HG03139 (cell line): Measurements from ENCODE around the gene GPRASP3.
A peak's percentile ranks its signal among the peaks of the same experiment; 100 is the strongest.
"Not testable (repeated sequence)": the region's sequence is repeated elsewhere in the genome, so short reads cannot be mapped to it uniquely, and the experiment has no call there.

ENCODE experiments used
- ATAC-seq: cut with Tn5 transposase; IDR thresholded peaks from one replicate; pipeline ENCODE4 v1.9.1; 2021; ENCODE audit not compliant: unreplicated experiment

GPRASP3 gene, protein sequence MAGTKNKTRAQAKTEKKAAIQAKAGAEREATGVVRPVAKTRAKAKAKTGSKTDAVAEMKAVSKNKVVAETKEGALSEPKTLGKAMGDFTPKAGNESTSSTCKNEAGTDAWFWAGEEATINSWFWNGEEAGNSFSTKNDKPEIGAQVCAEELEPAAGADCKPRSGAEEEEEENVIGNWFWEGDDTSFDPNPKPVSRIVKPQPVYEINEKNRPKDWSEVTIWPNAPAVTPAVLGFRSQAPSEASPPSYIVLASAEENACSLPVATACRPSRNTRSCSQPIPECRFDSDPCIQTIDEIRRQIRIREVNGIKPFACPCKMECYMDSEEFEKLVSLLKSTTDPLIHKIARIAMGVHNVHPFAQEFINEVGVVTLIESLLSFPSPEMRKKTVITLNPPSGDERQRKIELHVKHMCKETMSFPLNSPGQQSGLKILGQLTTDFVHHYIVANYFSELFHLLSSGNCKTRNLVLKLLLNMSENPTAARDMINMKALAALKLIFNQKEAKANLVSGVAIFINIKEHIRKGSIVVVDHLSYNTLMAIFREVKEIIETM

DNA sequence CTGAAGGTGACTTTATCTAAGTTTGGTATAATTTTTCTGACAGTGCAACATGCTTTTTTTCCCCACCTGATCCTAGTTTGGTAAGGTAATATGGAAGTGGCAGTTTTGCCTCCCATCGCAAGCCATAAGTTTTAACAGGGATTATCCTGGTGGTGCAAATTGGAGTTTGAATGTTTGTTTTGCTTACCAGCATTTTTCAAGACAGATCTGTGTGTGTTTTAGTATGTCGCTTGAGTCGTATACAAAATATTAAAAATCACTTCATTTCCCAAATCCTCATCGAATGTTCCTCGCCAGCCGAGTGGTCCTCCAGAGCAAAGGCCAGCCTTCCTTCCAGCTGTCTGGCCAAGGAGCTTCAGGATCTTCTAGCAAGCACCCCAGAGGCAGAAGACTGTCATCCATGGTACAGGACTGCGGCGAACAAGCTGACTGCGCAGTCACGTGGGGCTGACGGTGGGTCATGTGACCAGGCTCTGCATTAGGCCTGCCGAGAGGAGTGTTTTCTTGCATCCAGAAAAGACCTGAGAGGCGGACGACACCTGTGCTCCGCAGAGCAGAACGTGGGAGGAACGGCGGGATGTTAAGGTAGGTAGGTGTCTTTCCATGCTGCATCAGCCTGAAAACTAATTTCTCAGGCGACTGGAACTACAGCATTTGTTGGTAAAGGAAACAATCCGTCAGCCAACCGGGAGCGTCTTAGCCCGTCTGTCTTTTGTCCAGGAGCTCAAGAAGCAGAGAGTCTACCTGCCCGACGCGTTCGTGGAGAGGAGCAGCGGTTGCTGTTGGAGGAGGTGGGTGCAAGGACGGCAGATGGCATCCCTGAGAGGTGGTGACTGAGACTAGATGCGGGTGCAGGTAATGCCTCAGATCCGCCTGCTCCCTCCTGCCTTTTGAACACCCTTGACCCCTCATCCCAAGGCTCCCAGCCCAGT is at the start of gene GPRASP3:
TSS of gene GPRASP3 (plus strand) at position 507 of the 932 bp plus-strand sequence. CDS start 28,253 bp downstream, outside the sequence.
- ATAC-seq = peak; percentile 99

DNA sequence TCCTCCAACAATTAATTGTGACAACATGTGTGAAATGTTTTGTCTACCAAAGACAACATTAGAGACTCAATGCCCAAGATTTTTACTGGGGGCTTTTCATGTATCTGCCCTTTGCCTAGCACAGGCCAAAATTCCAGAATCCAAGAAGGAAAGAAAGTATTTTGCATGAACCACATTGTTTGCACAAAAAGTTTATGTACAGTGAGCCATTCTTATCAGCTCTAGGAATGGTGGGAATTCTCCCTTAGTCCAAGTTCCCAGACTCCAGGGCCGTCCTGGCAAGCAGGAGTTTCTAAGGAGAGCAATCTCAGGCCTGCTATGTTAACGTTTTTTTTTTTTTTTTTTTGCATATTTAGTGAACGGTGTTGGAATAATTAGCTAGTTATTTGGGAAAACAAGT is 47.7 kb upstream of the GPRASP3 start:
- no peak for ATAC-seq

DNA sequence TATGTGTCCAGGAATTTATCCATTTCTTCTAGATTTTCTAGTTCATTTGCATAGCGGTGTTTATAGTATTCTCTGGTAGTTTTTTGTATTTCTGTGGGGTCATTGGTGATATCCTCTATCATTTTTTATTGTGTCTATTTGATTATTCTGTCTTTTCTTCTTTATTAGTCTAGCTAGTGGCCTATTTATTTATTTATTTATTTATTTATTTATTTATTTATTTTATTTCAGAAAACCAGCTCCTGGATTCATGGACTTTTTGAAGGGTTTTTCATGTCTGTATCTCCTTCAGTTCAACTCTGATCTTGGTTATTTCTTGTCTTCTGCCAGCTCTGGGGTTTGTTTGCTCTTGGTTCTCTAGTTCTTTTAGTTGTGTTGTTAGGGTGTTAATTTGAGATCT is 43.1 kb upstream of the GPRASP3 start:
- not testable (repeated sequence) for ATAC-seq

DNA sequence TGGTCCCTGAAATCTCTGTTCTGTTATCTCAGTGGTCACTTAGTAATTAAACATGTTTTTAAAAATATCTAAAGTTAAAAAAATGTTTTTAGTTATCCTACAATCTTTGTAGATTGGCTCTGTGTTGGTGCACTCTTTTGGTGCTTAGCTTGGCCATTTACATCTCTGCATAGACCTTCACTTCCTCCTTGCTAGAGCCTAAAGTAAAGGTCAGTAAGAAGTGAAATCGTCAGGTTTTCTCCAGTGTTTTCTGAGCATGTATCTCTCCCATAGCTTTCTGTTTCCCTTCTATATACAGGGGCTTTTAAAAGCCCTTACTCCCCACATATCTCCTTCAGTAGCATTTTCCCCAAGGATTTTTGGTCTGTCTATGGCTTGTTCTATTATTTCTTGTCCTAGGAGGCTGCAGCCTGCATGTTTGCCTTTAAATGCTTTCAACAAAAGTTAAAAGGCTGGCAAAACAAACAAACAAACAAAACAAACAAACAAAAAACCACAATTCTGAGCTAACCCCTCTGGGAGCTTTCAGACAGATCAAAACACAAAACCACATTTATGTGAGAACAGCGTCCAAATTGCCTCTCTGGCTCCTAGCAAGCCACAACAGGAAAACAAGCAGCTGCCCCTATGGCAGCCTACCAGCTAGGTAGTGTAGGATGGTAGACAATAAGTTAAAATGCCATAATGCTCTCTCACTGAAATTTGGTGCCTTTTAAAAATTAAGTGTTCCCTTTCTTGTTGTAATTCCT is 35.6 kb upstream of the GPRASP3 start:
- ATAC-seq = no peak

DNA sequence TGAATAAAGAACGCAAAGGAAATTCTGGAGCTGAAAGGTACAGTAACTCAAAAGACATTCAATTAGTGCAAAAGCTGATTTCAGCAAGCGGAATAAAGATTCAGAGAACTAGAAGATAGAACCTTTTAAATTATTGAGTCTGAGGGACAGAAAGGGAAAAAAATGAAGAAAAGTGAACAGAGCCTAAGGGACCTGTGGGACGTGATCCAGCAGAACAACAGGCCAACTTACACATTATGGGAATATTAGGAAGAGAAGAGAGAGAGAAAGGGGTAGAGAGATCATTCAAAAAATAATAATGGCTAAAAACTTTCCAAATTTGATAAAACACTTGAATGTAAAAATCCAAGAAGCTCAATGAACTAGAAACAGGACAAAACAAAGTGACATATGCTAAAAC is 25.8 kb upstream of the GPRASP3 start:
- no peak for ATAC-seq

DNA sequence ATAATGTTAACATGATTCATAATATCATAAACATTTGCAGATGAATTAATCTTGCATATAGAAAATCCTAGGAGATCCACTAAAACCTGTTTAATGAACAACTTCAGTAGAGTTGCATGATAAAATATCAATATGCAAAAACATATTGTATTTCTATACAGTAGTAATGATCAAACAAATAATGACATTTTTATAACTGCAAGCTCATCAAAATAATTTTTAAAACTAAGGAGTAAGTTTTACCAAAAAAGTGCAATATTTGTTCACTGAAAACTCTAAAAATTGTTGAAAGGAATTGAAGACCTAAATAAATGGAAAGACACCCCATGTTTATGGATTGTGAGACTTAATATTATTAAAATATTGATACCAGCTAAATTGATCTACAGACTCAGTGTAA is 24.2 kb upstream of the GPRASP3 start:
- no peak for ATAC-seq

DNA sequence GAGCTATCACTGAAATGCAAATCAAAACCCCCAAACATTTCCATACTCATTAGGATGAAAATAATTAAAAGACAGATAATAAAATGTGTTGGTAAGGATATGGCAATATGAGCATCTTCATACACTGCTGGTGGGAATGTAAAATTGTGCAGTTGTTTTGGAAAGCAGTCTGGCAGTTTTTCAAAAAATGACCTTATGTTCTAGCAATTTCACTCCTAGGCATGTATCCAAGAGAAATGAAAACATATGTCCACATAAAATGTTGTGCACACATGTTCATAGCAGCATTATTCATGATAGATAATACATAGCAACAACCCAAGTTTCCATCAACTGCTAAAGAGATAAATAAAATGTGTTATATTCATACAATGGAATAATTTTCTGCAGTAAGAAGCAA is 23.0 kb upstream of the GPRASP3 start:
- no peak for ATAC-seq

DNA sequence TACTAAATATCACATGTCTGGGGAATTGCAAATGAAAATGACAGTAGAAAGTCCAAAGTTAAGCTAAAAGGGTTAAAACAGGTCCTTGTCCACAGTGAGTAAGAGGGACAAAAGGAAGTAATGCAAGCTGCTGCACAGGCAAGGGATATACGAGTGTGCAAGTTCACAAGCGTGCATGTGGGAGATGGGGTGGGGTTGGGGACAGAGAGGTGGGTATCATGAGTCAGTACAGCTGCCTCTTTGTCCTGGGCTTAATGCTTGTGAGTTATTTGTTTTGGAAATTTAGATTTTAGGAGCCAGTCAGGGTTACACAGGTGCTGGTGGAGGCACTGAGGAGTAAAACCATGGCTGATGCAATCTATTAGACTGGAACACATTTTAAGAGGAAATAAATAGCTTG is 11.6 kb upstream of the GPRASP3 start:
- ATAC-seq = no peak

DNA sequence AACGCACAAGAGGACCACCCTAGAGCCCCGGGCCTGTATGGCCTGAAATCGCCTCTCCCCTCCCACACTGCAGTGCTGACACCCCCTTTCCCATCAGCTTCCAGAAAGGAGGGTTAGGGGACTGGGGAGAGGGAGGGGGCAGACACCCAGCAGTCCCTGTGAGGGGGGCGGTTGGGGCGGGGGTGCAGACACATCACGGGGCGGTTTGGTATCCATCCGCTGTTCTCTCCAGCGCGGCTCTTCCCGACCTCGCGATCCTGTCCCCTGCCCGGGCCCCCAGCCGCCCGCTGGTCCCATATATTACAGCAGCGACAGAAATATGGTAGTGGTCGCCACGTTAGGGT is 8.7 kb upstream of the GPRASP3 start:
- no peak for ATAC-seq

DNA sequence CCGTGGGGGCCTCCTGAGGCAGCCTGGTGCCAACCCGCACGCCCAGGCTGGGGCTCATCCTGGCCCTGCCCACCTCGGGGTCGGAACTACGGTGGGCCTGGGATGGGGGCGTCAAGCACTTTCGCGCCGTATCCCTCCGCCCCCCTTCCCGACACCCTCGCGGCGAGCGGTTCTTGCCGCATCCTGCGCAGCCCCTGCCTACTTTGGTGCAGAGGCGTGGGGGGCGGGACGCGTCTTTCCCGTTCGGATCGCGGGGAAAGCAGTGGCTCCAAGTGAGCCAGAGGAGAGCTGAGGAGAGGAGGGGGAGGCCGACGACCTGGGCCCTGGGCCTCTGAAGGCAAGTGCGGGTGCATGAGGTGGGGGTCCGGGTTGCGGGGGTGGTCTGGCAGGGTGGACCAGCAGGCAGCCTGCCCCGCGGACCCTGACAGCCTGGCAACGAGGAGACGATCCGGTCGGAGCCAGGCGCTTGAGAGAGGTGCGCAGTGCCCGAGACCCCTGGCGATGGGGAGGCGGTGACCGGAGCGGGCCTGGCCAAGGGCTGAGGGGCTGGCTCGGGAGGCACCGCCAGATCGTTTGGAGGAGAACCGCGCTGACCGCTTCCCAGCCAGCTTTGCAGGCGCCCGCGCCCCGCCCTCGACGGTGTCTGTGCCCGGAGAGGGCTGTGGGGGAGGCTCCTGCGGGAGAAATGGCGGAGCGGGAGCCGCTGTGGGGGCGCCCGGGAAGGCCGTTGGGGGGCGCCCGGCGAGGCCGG is 8.2 kb upstream of the GPRASP3 start, which contains the start of gene GPRASP2:
TSS of gene GPRASP2 (plus strand) at position 233 of the 751 bp plus-strand sequence. CDS start 2,422 bp downstream, outside the sequence.
- no peak for ATAC-seq

DNA sequence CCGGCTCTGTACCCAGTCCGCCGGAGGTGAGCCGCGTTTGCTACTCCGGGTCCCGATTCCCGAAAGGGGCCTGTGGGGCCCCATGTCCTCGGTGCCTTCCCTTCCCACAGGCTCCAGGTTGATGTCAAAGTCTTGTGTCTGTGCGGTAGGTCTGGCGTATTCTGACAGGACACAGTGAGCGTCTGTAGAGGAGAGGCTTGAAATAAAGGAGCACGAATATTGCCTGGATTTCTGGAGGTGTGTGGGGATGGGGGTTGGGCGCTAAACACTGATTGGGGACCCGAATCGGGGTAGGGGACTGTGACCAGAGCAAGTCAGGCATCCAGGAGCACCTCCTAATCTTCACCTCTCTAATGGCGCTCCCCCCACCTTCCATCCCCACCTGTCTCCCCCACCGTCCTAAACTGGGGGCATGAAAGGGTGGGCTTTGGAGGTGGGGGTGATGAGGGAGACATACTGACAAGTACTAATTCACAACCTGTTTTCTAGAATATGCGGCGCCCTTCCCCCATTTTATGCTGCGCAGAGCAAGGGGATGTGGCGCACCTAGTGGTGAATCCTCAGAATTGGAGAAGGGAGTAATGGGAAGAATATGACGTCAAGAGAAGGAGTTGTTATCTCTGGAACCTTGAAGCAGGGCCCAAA is 7.4 kb upstream of the GPRASP3 start:
- ATAC-seq = no peak

DNA sequence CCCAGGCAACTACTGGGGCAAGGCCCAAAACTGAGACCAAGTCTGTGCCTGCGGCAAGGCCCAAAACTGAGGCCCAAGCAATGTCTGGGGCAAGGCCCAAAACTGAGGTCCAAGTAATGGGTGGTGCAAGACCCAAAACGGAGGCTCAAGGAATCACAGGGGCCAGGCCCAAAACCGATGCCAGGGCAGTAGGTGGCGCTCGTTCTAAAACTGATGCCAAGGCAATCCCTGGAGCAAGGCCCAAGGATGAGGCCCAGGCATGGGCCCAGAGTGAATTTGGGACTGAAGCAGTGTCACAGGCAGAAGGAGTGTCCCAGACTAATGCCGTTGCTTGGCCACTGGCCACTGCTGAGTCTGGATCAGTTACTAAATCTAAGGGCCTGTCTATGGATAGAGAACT is 5.5 kb upstream of the GPRASP3 start:
- ATAC-seq = no peak

DNA sequence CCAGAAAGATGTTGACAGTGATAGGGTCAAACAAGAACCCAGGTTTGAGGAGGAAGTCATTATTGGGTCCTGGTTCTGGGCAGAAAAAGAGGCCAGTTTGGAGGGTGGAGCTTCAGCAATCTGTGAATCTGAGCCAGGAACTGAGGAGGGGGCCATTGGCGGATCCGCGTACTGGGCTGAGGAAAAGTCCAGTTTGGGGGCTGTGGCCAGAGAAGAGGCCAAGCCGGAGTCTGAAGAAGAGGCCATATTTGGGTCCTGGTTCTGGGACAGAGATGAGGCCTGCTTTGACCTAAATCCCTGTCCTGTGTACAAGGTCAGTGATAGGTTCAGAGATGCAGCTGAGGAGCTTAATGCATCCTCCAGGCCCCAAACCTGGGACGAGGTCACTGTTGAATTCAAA is 4.6 kb upstream of the GPRASP3 start:
- ATAC-seq = no peak

DNA sequence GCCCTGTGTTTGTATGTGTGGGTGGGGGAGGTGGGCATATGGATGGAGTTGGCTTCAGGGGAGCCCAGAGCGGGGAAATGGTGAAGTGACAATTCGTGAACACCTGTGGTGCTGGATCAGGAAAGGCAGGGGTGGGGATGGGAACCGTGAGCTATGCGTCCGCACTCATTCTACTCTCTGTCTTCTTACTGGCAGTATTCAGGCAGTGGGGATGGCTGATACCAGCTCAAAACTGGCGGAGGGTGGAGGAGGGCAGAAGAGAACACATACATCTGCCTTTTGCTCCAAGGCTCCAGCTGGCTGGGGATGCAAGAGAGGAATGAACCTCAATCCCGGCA is 595 bp downstream of the GPRASP3 start:
- not testable (repeated sequence) for ATAC-seq

DNA sequence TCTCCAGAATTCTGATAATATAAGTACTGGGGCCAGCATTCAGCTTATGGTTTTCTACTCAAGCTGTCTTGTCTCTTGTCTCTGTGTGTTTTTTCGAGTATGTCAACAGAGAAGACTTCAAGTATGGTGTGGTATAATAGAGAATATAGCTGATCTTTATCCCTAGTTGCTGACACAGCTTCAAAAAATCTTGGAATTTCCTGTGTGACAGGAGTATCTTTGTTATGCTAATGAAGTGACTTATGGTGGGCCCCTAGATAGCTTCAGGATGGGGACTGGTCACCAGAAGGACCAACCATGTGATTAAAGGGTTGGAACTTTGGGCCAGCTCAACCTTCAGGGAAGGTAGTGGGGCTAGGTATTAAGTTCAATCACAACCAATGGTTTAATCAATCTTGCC is 2.9 kb downstream of the GPRASP3 start:
- no peak for ATAC-seq

DNA sequence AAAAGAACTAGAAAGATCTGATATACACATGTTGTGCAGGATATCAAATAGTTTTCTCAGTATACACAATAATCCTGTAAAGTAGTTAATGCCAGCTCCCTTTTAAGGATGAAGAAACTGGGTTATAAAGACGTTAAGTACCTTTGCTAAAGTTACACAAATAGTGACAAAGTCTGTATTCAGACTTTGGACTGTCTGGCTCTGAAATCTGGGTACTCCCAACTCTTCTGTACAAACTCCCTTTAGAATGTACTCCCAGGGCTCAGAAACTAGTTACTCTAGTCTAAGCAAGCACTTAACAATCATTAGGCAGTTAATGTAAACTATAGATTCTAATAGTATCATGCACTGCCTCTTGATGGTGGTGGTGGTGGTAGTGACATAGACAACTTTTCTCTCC is 7.2 kb downstream of the GPRASP3 start:
- no peak for ATAC-seq

DNA sequence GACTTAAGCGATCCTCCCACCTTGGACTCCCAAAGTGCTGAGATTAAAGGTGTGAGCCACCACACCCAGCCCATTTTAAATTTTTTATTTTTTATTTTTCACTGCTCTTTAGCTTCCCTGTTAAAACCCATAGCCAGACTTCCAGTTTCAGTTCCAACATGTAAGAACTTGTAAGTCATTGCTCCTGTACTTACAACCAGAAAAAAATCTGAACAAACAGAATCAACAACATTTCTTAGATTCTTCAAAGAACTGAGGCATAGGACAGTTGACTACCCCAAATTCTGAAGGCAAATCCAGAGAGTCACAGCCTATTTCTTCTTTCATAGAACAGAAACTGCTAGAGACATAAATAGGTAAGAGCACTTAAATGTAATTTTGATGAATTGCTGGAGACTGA is 8.1 kb downstream of the GPRASP3 start:
- ATAC-seq = no peak

DNA sequence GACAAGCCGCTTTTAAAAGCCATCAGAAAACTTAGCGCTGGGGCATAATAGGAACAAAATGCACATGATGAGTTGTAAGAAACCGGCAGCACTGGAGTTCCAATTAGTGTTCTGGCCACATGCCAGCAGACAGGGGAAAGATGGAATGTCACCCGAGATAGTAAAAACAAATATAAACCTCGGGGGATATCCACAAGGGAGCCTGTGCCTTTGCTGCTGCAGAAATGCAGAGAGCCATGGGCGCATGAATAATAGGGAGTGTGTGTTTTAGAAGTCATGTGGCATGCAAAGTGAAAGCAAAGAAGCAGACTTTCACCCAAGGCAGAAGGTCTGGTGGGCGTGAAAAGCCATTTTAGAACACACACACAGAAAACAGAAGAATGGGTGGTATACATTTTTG is 19.1 kb downstream of the GPRASP3 start:
- no peak for ATAC-seq

DNA sequence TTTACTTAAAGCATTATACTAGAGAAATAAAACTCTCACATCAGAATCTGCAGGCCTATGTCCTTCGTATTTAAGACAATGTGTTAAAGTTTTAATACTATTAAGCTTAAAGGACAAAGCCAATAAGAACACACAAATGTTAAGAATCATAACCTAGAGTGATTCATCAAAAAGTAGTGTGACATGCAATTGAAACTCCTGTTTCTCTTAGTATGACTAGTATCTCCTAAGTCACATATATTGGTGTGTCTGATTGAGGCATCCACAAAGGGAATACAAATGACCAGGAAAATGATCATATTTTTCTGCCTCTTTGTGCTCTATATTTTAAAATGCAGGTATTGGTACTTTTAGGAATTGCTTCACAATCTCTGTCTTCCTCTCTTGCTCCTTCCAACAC is 23.8 kb downstream of the GPRASP3 start:
- no peak for ATAC-seq

DNA sequence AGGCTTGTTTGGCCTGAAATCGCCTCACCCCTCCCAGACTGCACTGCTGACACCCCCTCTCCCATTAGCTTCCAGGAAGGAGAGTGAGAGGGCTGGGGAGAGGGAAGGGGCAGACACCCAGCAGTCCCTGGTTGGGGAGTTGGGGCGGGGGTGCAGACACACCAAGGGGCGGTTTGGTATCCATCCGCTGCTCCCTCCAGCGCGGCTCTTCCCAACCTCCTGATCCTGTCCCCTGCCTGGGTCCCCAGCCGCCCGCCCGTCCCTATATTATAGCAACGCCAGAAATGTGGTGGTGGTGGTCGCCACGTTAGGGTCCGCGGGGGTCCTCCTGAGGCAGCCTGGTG is 24.9 kb downstream of the GPRASP3 start:
- ATAC-seq = no peak
